MM.1S (cell line): ENCODE data around the gene CD86.

Source experiments
- CTCF ChIP-seq: fragments of 300-600 bp; sonication (generic); IDR thresholded peaks from 2 replicates; pipeline ENCODE4 v1.5.1; 2016; ENCODE audit warnings: antibody characterized with exemption, low read length, mixed read lengths
- EZH2 ChIP-seq: fragments of 300-600 bp; sonication (generic); optimal IDR thresholded peaks from 2 replicates; pipeline ENCODE3; 2017; ENCODE audit warnings: low read depth, mild to moderate bottlenecking, antibody characterized with exemption, low read length, mixed read lengths

GRCh38 chr3:122104515-122105194, 49.5 kb downstream of the CD86 start:
- TF ChIP-seq CTCF (no peak), EZH2 (no peak)
